HG03457 (cell line): ENCODE measurements around the gene PTPRN2.
"Not testable (repeated sequence)": the region's sequence is repeated elsewhere in the genome, so short reads cannot be mapped to it uniquely, and the experiment has no call there.

ENCODE experiments used
- ATAC-seq: cut with Tn5 transposase; IDR thresholded peaks from one replicate; pipeline ENCODE4 v1.9.1; 2021; ENCODE audit warnings: moderate number of reproducible peaks; ENCODE audit not compliant: unreplicated experiment

Gene PTPRN2

GRCh38 chr7:158174947-158175346, 412.7 kb downstream of the PTPRN2 start:
- no peak for ATAC-seq

- ATAC-seq: no peak
These were observed 420.2 kb downstream of the PTPRN2 start for GRCh38 chr7:158167373-158167772.

- no peak for ATAC-seq
These were observed 421.0 kb downstream of the PTPRN2 start for GRCh38 chr7:158166386-158167340.

- no peak for ATAC-seq
These were observed 421.9 kb downstream of the PTPRN2 start for GRCh38 chr7:158165711-158166110.

- ATAC-seq: no peak
These were observed 423.2 kb downstream of the PTPRN2 start for GRCh38 chr7:158164101-158165095.

- no peak for ATAC-seq
These were observed 426.4 kb downstream of the PTPRN2 start for GRCh38 chr7:158161194-158161593.

GRCh38 chr7:158160199-158160598, 427.4 kb downstream of the PTPRN2 start:
- ATAC-seq: no peak

- no peak for ATAC-seq
These were observed 430.2 kb downstream of the PTPRN2 start for GRCh38 chr7:158157460-158157859.

- not testable (repeated sequence) for ATAC-seq
These were observed 436.4 kb downstream of the PTPRN2 start for GRCh38 chr7:158151273-158151672.

GRCh38 chr7:158150234-158150633, 437.4 kb downstream of the PTPRN2 start:
- no peak for ATAC-seq

GRCh38 chr7:158147431-158147830, 440.2 kb downstream of the PTPRN2 start:
- not testable (repeated sequence) for ATAC-seq

GRCh38 chr7:158145370-158145769, 442.3 kb downstream of the PTPRN2 start:
- ATAC-seq: no peak

GRCh38 chr7:158143196-158144120, 444.2 kb downstream of the PTPRN2 start:
- no peak for ATAC-seq

- no peak for ATAC-seq
These were observed 445.0 kb downstream of the PTPRN2 start for GRCh38 chr7:158142657-158143056.

- no peak for ATAC-seq
These were observed 445.7 kb downstream of the PTPRN2 start for GRCh38 chr7:158141806-158142518.

GRCh38 chr7:158141221-158141582, 446.4 kb downstream of the PTPRN2 start:
- no peak for ATAC-seq

GRCh38 chr7:158140538-158141220, 446.9 kb downstream of the PTPRN2 start:
- ATAC-seq: no peak

- no peak for ATAC-seq
These were observed 448.1 kb downstream of the PTPRN2 start for GRCh38 chr7:158139499-158139898.

GRCh38 chr7:158138329-158138597, 449.4 kb downstream of the PTPRN2 start:
- ATAC-seq: no peak
